Pancreas (tissue), 10 donors: ENCODE results near the gene PLEKHA3. TPM values are rescaled to one million over a fixed set of nuclear protein-coding genes. Genes with fewer than 3 reads are reported as not detected.

ENCODE experiments used
- ATAC-seq, 4 donors: fragments of 200-7000 bp; cut with Tn5 transposase; one replicate each; pipeline versions ENCODE4 v1.8.0 to v1.9.1; 2020; ENCODE audit warnings: mild to moderate bottlenecking in 4 of 4, moderate library complexity in 4 of 4
- DNase-seq, 6 donors: peaks; one replicate each; pipeline ENCODE4 v3.0.0-alpha.2; 2020
- FAIRE-seq: peaks from 2 replicates; lab custom pipeline; 2012; peaks lifted over from hg19 to GRCh38; lab: Jason Lieb, UNC
- H3K27ac ChIP-seq, 4 donors: fragments of 200-600 bp; sonication (generic); 1 replicate in 3 of 4; 2 replicates in 1 of 4; pipeline versions ENCODE4 v1.5.0 to v1.8.0; 2020
- H3K27me3 ChIP-seq, 4 donors: fragments of 200-600 bp; one replicate each; pipeline ENCODE4 v1.8.0; 2021
- H3K36me3 ChIP-seq, 3 donors: fragments of 200-600 bp; sonication (generic) in 1 of 3; one replicate each; pipeline versions ENCODE4 v1.5.0 to v1.8.0; 2020 to 2021
- H3K4me1 ChIP-seq, 3 donors: fragments of 200-600 bp; one replicate each; pipeline ENCODE4 v1.8.0; 2021
- H3K4me3 ChIP-seq, 4 donors: fragments of 200-600 bp; sonication (generic) in 2 of 4; one replicate each; pipeline versions ENCODE4 v1.5.0 to v1.8.0; 2020 to 2021
- H3K9me3 ChIP-seq, 4 donors: fragments of 200-600 bp; one replicate each; pipeline ENCODE4 v1.8.0; 2021
- WGBS, 2 donors: extraction: QIAGEN DNeasy Blood & Tissue Kit; methylation state at CpG; one replicate each; pipeline ENCODE4 v1.1.7; 2013; 5-methylcytosine and 5-hydroxymethylcytosine counted together
- intact Hi-C, 3 donors: fragments of 100-400 bp; cut with DNase I; formaldehyde crosslinking; loops; one replicate each; pipeline versions ENCODE4 v1.11.1 to v1.14.2; 2022
- polyA plus RNA-seq, 2 donors: library from polyadenylated mRNA; stranded (reverse); fragments of 200-250 nt; gene quantifications; one replicate each; pipeline ENCODE4 v1.2.3, GENCODE V29; 2013
- total RNA-seq, 6 donors: library from RNA; stranded (reverse); fragmentation: NEBNext Ultra II Directional in 4 of 6; extraction: Animal tissue kit (Norgen Biotek cat#: 25700) in 4 of 6; gene quantifications; one replicate each; pipeline versions ENCODE4 v1.2.1 to v1.2.4, GENCODE V29; 2021 to 2023
- TF ChIP-seq, protein P1 (sequence below), 4 donors: fragments of 200-600 bp; sonication (generic) in 3 of 4; IDR thresholded peaks; one replicate each; pipeline versions ENCODE4 v1.5.0 to v1.8.0; 2021; ENCODE audit warnings: antibody characterized with exemption in 4 of 4
- donor health status: healthy with polysubstance abuse.
- donor health status: DM: no; HTN: no; CAD: no; lungs with moderate emphysema.
- donor health status: DM: no; HTN: no; CAD: no.
- donor health status: control.
- donor health status: control.
- donor health status: Bipolar disorder and iron deficiency.
- donor health status: DM: yes; HTN: yes; CAD: no.
- donor health status: DM: no; HTN: no; CAD: no.
- donor health status: DM: no; HTN: no; CAD: no.
- donor health status: DM: yes; HTN: yes; CAD: no.

Gene PLEKHA3
- total and polyA plus RNA-seq, 8 donors = 1.2 to 18.6 (median 10.8) TPM

DNA sequence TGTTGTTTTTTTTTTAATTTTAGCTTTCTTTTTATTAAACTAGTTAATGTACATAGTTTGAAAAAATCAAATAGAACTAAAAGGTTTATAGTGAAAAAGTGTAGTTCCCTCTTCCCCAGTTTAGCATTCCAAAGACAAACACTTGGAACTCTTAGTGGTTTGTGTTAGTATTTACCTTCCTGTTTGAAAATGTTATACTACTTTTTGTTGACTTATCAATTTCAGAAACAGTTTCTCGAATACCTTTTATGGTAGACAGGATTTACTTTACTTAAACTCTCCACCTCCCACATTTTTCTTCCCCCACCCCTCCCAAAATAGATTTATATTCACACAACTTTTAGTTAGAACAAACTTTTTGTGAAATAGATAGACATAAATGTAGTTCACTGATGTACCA lies 26.7 kb downstream of the PLEKHA3 start:
- FAIRE-seq = no peak
- Histone ChIP-seq H3K4me3 (no peak overlapping the region), H3K36me3 (peaks cover 0 to 29% (median 1%) of the 10 kb centered on the region in 3 donors), H3K27me3 (no peaks in the 10 kb centered on the region), H3K27ac (no peak overlapping the region), H3K9me3 (no peaks in the 10 kb centered on the region), H3K4me1 (no peaks in the 10 kb centered on the region)
- 82 to 98% methylated on average over 1 of the region's 1 CpG for WGBS, 2 donors
- intact Hi-C loops = no loop called here
- TF ChIP-seq, protein P1, sequence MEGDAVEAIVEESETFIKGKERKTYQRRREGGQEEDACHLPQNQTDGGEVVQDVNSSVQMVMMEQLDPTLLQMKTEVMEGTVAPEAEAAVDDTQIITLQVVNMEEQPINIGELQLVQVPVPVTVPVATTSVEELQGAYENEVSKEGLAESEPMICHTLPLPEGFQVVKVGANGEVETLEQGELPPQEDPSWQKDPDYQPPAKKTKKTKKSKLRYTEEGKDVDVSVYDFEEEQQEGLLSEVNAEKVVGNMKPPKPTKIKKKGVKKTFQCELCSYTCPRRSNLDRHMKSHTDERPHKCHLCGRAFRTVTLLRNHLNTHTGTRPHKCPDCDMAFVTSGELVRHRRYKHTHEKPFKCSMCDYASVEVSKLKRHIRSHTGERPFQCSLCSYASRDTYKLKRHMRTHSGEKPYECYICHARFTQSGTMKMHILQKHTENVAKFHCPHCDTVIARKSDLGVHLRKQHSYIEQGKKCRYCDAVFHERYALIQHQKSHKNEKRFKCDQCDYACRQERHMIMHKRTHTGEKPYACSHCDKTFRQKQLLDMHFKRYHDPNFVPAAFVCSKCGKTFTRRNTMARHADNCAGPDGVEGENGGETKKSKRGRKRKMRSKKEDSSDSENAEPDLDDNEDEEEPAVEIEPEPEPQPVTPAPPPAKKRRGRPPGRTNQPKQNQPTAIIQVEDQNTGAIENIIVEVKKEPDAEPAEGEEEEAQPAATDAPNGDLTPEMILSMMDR (IDR thresholded peaks at IDR 0.05) = no peak
- ATAC-seq = no peak
- no peak for DNase-seq

DNA sequence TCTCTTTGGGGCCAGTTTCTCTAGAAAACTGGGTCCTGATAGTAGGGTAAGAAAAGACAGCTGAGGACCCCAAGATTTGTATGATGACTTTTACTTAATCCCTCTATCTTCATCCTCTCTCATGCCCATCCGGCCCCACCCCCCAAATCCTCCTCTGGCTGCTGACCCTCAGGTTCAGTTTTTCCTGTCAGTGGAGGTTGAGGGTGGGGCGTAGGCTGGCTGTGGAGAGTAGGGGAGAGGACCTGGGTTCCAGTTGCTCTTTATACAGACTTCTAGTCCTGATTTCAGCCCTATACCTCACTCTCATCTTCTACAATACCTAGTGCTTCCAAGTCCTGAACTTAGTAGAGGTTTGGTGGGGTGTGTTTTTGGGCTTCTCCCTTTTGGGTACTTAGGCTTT lies 28.4 kb downstream of the PLEKHA3 start:
- TF ChIP-seq, protein P1 (IDR thresholded peaks at IDR 0.05) = no peak
- H3K4me3 ChIP-seq = no peak overlapping the region
- no peaks in the 10 kb centered on the region for H3K27me3 ChIP-seq
- H3K27ac ChIP-seq = no peak overlapping the region
- ATAC-seq = no peak
- no peak for DNase-seq
- no peak for FAIRE-seq
- H3K4me1 ChIP-seq = no peaks in the 10 kb centered on the region
- 95 to 98% methylated on average over 2 of the region's 2 CpGs for WGBS, 2 donors
- H3K36me3 ChIP-seq = peaks cover 0 to 12% (median 0%) of the 10 kb centered on the region in 3 donors
- intact Hi-C loops = no loop called here
- no peaks in the 10 kb centered on the region for H3K9me3 ChIP-seq

DNA sequence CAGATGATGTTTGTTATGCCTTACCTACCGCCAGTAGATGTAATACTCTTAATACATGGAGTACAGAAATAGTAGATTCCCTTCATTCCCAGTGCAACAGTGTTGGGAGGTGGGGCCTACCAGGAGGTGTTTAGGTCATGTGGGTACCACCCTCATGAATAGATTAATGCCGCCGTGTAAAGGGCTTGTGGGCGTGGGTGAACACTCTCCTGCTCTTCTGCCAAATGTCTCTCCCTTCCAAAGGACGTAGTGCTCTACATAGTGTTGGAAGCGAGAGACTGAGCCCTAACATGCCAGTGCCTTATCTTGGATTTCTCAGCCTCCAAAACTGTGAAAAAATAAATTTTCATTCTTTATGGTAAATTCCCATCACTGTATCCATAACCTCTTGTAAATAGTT lies 30.1 kb downstream of the PLEKHA3 start:
- FAIRE-seq = no peak
- 91 to 92% methylated on average over 6 of the region's 6 CpGs for WGBS, 2 donors

DNA sequence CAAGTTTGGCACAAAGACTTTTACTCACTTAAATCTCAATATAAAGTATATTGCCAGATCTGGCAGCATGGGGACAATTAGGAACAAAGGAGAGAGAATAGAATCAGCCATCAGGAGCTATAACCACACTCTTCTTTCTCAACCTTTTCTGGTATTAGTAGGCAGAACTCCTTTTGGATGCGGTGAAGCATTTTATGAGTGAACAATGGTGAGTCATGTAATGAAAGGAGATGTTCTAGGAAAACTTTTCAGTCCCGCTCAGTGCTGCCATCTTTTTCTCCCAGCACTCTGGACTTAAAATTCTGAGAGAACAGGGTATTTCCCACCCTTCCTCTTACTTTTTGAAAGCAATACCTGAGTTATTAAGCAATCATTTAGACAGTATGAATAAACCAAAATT lies 32.2 kb downstream of the PLEKHA3 start:
- no peak overlapping the region for H3K27ac ChIP-seq
- DNase-seq (no peak), FAIRE-seq (no peak), ATAC-seq (no peak)
- no peaks in the 10 kb centered on the region for H3K36me3 ChIP-seq
- intact Hi-C loops = no loop called here
- no peaks in the 10 kb centered on the region for H3K9me3 ChIP-seq
- no peak overlapping the region for H3K4me3 ChIP-seq
- no peaks in the 10 kb centered on the region for H3K27me3 ChIP-seq
- H3K4me1 ChIP-seq = no peaks in the 10 kb centered on the region
- WGBS, 2 donors = 95 to 97% methylated on average over 2 of the region's 2 CpGs
- TF ChIP-seq, protein P1 (IDR thresholded peaks at IDR 0.05) = no peak

More for the DNA sequence above, 30.1 kb downstream of the PLEKHA3 start:
- ATAC-seq (no peak), DNase-seq (no peak)
- no peaks in the 10 kb centered on the region for H3K27me3 ChIP-seq
- H3K9me3 ChIP-seq = no peaks in the 10 kb centered on the region
- H3K27ac ChIP-seq = no peak overlapping the region
- intact Hi-C loops = no loop called here
- no peaks in the 10 kb centered on the region for H3K4me1 ChIP-seq
- H3K36me3 ChIP-seq = no peaks in the 10 kb centered on the region
- no peak overlapping the region for H3K4me3 ChIP-seq
- TF ChIP-seq, protein P1 (IDR thresholded peaks at IDR 0.05) = no peak

DNA sequence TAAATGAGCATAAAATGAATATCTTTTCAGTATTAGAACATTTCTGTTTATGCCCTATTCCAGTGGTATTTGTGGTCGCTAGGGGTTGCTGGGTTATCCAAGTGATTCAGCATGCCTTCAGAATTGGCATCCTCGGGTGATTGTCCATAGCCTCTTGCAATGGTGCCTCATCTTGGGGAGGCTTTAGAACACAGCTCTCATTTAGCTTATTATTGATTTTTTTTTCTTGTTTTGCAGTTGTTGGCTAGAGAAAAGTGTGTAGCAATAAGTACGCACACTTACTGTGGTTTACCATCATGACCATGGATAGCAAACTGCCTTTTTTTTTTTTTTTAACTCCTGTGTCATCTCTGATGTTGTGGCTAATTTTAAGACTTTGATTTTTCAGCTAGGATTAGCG lies 33.6 kb downstream of the PLEKHA3 start:
- H3K36me3 ChIP-seq = no peaks in the 10 kb centered on the region
- ATAC-seq = no peak
- H3K4me1 ChIP-seq = no peaks in the 10 kb centered on the region
- no peak for FAIRE-seq
- intact Hi-C loops = no loop called here
- no peaks in the 10 kb centered on the region for H3K27me3 ChIP-seq
- H3K27ac ChIP-seq = no peak overlapping the region
- DNase-seq = no peak
- 94% methylated on average over 4 of the region's 4 CpGs for WGBS, 2 donors
- TF ChIP-seq, protein P1 (IDR thresholded peaks at IDR 0.05) = no peak
- H3K9me3 ChIP-seq = no peaks in the 10 kb centered on the region
- H3K4me3 ChIP-seq = no peak overlapping the region
